ENCODE measurements around the gene DGKB.

GRCh38 chr7:14501436-14501835 is 401.1 kb downstream of the DGKB start:
- TF ChIP-seq CTCF (conservative IDR thresholded peaks at IDR 0.05; ENCODE audit: low read depth, low read length) (no peak), EZH2 (IDR thresholded peaks at IDR 0.05; ENCODE audit: borderline replicate concordance, low read depth, low read length, poor library complexity, severe bottlenecking) (no peak)
